ENCODE data around the gene DUOX2. TPM values are rescaled to one million over a fixed set of nuclear protein-coding genes. Genes with fewer than 3 reads are reported as not detected.

DUOX2 gene
- total RNA-seq, 1 donor from 2014 or later: 2.3 TPM

DNA sequence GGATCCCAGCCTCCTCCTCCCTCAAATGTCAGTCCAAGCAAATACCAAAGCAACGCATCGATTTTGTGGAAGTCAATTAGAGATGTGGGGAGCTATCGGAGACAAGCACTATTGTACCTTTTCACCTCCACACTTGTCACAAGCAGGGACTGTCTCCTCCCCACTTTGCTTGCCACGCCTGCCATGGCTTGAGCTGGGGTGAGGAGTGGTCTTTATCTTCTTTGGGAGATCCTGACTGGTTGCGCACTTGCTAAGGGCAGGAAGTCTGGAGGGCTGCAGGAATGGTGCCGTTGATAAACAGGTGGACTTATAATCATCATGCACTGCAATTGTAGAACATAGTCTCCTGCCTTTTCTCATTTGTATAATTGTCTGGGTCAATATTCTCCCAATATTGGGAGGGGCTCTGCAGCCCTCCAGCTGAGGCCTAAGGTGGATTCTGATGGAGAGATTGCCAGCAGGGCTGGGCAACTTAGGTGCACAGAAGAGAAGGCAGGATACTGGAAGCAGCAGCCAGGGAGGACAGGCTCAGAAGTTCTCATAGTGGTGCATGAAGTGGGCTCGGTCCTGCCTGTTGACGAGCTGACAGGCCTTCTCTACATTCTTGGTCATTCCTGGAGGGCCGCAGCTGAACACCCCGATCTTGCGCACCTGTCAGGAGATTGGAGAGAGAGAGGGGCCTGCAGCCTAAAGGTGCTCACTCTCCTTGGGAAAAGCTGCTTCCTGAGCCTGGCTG, 20.2 kb downstream of the DUOX2 start:
- Mint-ChIP-seq H3K27me3 (ENCODE audit: low read depth) (peaks cover 68% of the 10 kb centered on the region), H3K36me3 (no peaks in the 10 kb centered on the region), H3K4me3 (no peak overlapping the region), H3K4me1 (peaks cover 2% of the 10 kb centered on the region), H3K9me3 (no peaks in the 10 kb centered on the region), H3K27ac (no peak overlapping the region)
- DNase-seq (ENCODE audit: low spot score in 2 of 2, unreplicated experiment in 2 of 2): no peak
- TF ChIP-seq CTCF (IDR thresholded peaks at IDR 0.05; ENCODE audit: unreplicated experiment): no peak

- Mint-ChIP-seq H3K4me1 (peaks cover 3% of the 10 kb centered on the region), H3K27ac (no peak overlapping the region), H3K27me3 (ENCODE audit: low read depth) (peaks cover 69% of the 10 kb centered on the region), H3K9me3 (no peaks in the 10 kb centered on the region), H3K4me3 (no peak overlapping the region), H3K36me3 (no peaks in the 10 kb centered on the region)
- TF ChIP-seq CTCF (IDR thresholded peaks at IDR 0.05; ENCODE audit: unreplicated experiment): no peak
- no peak for DNase-seq (ENCODE audit: low spot score in 2 of 2, unreplicated experiment in 2 of 2)
Measured at GRCh38 chr15:45093013-45093412, 21.0 kb downstream of the DUOX2 start.

DNA sequence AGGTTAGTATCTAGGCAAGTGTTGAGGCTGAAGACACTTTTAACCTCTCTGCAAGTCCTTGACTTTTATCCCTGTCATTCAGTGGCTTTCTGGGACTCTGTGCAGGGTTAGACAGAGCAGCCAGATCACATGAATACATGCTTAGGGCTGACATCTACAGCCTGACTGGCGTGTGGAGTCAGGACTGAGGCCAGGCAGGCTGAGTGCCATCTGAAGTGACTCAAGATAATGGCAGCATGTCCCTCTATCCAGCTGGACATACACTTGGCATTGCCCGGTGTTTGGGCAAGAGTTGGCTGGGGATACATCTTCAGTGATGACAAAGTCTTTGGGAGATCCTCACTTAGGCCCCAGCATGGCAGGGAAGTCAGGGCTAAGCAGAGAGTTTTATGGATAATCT, 22.4 kb downstream of the DUOX2 start:
- no peak overlapping the region for H3K27ac Mint-ChIP-seq
- H3K4me3 Mint-ChIP-seq: no peak overlapping the region
- no peak for TF ChIP-seq CTCF (IDR thresholded peaks at IDR 0.05; ENCODE audit: unreplicated experiment)
- H3K4me1 Mint-ChIP-seq: peaks cover 3% of the 10 kb centered on the region
- DNase-seq (ENCODE audit: low spot score in 2 of 2, unreplicated experiment in 2 of 2): no peak
- H3K27me3 Mint-ChIP-seq (ENCODE audit: low read depth): peaks cover 81% of the 10 kb centered on the region
- H3K36me3 Mint-ChIP-seq: no peaks in the 10 kb centered on the region
- H3K9me3 Mint-ChIP-seq: no peaks in the 10 kb centered on the region

DNA sequence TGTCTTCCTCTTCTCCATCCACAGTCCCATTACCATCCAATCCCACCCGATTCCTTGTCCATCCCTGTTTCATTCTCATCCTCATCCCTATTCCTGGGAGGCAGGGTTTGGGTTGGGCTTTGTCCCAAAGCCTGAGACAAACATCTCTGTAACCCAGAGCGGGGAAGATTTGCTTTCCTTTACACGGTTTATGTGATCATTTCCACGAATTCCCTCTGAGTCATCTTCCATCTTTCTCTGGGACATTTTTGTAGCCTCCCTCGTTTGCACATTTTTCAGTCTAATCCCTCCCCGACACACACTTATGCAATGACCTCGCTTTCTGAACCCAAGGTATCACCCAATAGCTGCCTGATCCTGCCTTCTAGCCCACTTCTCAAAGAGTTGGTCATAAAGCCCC, 22.8 kb downstream of the DUOX2 start:
- Mint-ChIP-seq H3K4me3 (no peak overlapping the region), H3K27ac (no peak overlapping the region), H3K9me3 (no peaks in the 10 kb centered on the region), H3K27me3 (ENCODE audit: low read depth) (peaks cover 78% of the 10 kb centered on the region), H3K4me1 (peaks cover 3% of the 10 kb centered on the region), H3K36me3 (no peaks in the 10 kb centered on the region)
- no peak for TF ChIP-seq CTCF (IDR thresholded peaks at IDR 0.05; ENCODE audit: unreplicated experiment)
- no peak for DNase-seq (ENCODE audit: low spot score in 2 of 2, unreplicated experiment in 2 of 2)

DNA sequence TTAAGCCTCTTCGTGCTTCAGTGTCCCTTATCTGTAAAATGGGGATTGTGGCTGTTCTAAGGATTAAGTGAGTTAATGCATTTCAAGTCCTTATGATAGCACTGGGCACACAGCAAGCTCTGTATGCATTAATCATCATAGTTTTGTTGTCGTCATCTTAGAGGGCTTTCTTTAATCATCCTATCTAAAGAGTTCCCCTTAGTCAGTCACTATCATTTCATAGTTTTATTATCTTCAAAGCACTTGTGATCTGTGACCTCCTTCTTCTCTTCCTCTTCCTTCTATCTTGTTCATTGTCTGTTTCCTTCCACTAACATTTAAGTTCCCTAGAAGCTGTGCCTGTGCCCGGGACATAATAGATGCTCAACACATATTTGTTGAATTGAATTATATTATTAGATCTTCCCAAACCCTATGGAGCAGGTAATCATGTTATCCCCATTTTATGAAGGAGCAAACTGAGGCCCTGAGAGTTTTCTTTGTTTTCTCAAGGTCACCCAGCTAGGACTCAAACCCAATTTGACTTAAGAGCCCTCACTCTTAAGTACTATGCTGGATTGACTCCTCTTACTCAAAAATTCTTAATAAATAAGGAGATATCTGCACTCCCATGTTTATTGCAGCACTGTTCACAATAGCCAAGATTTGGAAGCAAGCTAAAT, 24.1 kb downstream of the DUOX2 start:
- peaks cover 79% of the 10 kb centered on the region for H3K27me3 Mint-ChIP-seq (ENCODE audit: low read depth)

More for the DNA sequence above, 24.1 kb downstream of the DUOX2 start:
- H3K4me1 Mint-ChIP-seq: peaks cover 3% of the 10 kb centered on the region
- TF ChIP-seq CTCF (IDR thresholded peaks at IDR 0.05; ENCODE audit: unreplicated experiment): no peak
- H3K36me3 Mint-ChIP-seq: no peaks in the 10 kb centered on the region
- H3K4me3 Mint-ChIP-seq: no peak overlapping the region
- DNase-seq (ENCODE audit: low spot score in 2 of 2, unreplicated experiment in 2 of 2): no peak
- no peak overlapping the region for H3K27ac Mint-ChIP-seq
- H3K9me3 Mint-ChIP-seq: no peaks in the 10 kb centered on the region

Data from mesothelial cell of epicardium (in vitro differentiated cells).